Measurements from ENCODE around the gene AVEN. TPM values are rescaled to one million over a fixed set of nuclear protein-coding genes. Genes with fewer than 3 reads are reported as not detected.
A peak's percentile ranks its signal among the peaks of the same experiment; 100 is the strongest.

Gene AVEN
- total RNA-seq, 1 donor from 2014 or later = 27.3 TPM

GRCh38 chr15:34049112-34049511 is 10.1 kb upstream of the AVEN start:
- H3K36me3 Mint-ChIP-seq (ENCODE audit: low read depth) = peaks cover 35% of the 10 kb centered on the region
- no peaks in the 10 kb centered on the region for H3K27me3 Mint-ChIP-seq (ENCODE audit: low read depth)
- H3K9me3 Mint-ChIP-seq (ENCODE audit: low read depth) = peaks cover 40% of the 10 kb centered on the region
- no peak overlapping the region for H3K4me3 Mint-ChIP-seq (ENCODE audit: unreplicated experiment)
- H3K27ac Mint-ChIP-seq (ENCODE audit: unreplicated experiment) = peak overlapping the region; percentile 92
- peaks cover 39% of the 10 kb centered on the region for H3K4me1 Mint-ChIP-seq (ENCODE audit: low read depth)
- no peak for DNase-seq (ENCODE audit: low spot score)
- TF ChIP-seq, protein P1, sequence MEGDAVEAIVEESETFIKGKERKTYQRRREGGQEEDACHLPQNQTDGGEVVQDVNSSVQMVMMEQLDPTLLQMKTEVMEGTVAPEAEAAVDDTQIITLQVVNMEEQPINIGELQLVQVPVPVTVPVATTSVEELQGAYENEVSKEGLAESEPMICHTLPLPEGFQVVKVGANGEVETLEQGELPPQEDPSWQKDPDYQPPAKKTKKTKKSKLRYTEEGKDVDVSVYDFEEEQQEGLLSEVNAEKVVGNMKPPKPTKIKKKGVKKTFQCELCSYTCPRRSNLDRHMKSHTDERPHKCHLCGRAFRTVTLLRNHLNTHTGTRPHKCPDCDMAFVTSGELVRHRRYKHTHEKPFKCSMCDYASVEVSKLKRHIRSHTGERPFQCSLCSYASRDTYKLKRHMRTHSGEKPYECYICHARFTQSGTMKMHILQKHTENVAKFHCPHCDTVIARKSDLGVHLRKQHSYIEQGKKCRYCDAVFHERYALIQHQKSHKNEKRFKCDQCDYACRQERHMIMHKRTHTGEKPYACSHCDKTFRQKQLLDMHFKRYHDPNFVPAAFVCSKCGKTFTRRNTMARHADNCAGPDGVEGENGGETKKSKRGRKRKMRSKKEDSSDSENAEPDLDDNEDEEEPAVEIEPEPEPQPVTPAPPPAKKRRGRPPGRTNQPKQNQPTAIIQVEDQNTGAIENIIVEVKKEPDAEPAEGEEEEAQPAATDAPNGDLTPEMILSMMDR (IDR thresholded peaks at IDR 0.05) = no peak

DNA sequence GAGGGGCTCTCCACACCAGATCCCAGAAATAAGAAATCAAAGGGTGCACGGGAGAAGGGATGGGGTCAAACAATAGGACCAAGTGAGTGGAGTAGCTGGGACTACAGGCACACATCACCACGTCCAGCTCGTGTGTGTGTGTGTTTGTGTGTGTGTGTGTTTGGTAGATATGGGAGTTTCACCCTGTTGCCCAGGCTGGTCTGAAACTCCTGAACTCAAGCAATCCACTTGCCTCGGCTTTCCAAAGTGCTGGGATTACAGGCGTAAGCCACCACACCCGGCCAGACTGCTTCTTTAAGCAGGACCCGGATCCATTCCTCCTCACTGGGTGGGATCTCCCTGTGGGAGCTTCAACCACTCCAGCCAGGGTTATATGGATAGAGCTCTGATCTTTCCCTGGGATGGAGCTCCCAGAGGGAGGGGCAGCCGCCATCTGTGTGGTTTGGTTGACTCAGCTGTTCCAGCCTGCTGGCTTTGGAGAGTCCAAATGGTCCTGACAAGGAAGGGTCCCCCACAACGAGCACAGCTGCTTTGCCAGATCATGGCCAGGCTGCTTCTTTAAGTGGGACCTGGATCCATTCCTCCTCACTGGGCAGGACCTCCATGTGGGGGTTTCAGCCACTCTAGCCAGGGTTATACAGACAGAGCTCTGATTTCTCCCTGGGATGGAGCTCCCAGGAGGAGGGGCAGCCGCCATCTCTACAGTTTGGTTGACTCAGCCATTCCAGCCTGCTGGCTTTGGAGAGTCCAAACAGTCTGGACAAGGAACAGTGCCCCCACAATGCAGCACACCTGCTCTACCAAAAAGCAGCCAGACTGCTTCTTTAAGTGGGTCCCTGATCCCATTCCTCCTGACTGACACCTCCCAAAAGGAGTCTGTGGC is 9.1 kb upstream of the AVEN start:
- Mint-ChIP-seq H3K27ac (ENCODE audit: unreplicated experiment) (peak overlapping the region; percentile 92), H3K27me3 (ENCODE audit: low read depth) (no peaks in the 10 kb centered on the region)

DNA sequence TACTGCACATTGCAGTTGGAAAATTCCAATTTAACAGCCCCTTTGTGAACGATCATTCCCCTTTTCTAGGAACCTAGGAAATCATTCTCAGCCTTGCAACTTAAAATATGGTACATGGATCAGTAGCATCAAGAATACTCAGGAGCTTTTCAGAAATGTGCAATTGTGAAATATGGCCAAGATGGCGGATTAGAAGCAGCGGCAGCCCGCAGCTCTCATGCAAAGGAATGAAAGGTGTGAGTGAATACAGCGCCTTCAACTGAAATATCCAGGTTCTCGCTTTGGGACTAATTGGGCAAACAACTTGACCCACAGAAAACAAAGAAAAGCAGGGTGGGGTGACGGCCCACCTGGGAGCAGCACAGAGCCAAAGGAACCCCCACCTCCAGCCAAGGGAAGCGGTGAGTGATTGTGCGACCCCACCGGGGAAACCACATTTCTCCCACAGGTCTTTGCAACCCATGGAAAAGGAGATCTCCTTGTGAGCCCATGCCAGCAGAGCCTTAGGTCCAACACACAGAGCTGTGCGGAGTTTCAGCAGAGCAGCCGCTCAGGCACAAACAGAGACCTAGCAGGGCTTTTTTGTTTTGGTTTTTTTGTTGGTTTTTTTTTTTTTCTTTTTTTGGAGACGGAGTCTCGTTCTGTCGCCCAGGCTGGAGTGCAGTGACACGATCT is 7.6 kb upstream of the AVEN start:
- H3K27me3 Mint-ChIP-seq (ENCODE audit: low read depth) = no peaks in the 10 kb centered on the region
- DNase-seq (ENCODE audit: low spot score) = no peak
- peaks cover 21% of the 10 kb centered on the region for H3K9me3 Mint-ChIP-seq (ENCODE audit: low read depth)
- peaks cover 45% of the 10 kb centered on the region for H3K4me1 Mint-ChIP-seq (ENCODE audit: low read depth)
- H3K4me3 Mint-ChIP-seq (ENCODE audit: unreplicated experiment) = no peak overlapping the region
- peak overlapping the region; percentile 37 for H3K27ac Mint-ChIP-seq (ENCODE audit: unreplicated experiment)
- H3K36me3 Mint-ChIP-seq (ENCODE audit: low read depth) = peaks cover 19% of the 10 kb centered on the region
- TF ChIP-seq, protein P1 (IDR thresholded peaks at IDR 0.05) = no peak

More for the DNA sequence above, 9.1 kb upstream of the AVEN start:
- Mint-ChIP-seq H3K4me3 (ENCODE audit: unreplicated experiment) (no peak overlapping the region), H3K9me3 (ENCODE audit: low read depth) (peaks cover 32% of the 10 kb centered on the region), H3K4me1 (ENCODE audit: low read depth) (peaks cover 45% of the 10 kb centered on the region), H3K36me3 (ENCODE audit: low read depth) (peaks cover 29% of the 10 kb centered on the region)
- TF ChIP-seq, protein P1 (IDR thresholded peaks at IDR 0.05) = no peak
- DNase-seq (ENCODE audit: low spot score) = no peak

DNA sequence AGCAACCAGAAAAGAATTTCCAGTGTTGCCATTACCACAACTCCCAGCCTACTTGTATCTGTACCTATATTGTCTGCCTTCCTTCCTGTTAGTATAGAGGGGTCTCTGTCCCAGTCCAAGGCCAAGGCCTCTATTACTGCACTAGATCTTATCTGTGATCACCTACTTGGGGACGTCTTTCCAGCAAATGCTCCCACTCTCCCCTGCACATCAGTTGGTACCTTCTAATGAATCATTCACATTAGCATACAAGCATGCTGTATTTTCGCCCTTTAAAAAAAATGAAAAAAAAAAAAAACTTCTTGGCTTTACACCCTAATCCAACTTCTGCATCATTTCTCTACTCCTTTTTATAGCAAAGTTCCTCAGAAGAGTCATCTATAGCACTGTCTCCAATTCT is 4.8 kb upstream of the AVEN start:
- peaks cover 49% of the 10 kb centered on the region for H3K4me1 Mint-ChIP-seq (ENCODE audit: low read depth)
- no peak overlapping the region for H3K27ac Mint-ChIP-seq (ENCODE audit: unreplicated experiment)
- TF ChIP-seq, protein P1 (IDR thresholded peaks at IDR 0.05) = no peak
- H3K9me3 Mint-ChIP-seq (ENCODE audit: low read depth) = no peaks in the 10 kb centered on the region
- no peak overlapping the region for H3K4me3 Mint-ChIP-seq (ENCODE audit: unreplicated experiment)
- H3K36me3 Mint-ChIP-seq (ENCODE audit: low read depth) = no peaks in the 10 kb centered on the region
- no peaks in the 10 kb centered on the region for H3K27me3 Mint-ChIP-seq (ENCODE audit: low read depth)
- no peak for DNase-seq (ENCODE audit: low spot score)

DNA sequence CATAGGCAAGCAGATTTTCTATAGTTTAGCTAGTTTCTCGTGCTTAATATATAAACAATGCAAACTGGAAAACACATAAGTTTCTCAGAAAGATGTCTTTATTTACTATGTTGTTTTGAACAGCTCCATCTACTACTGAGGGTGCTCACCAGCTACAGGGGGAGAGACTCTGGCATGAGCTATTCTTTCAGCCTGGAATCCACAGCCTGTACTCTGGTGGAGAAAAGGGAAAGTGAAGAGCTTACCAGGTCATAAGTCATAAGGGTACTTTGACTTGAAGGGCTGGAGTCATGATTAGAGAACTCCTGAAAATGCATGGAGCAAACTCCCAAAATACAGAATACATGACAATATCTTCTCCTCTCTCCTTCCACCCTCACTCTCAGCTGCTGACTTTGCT is 4.4 kb upstream of the AVEN start:
- no peak overlapping the region for H3K4me3 Mint-ChIP-seq (ENCODE audit: unreplicated experiment)

More for the DNA sequence above, 4.4 kb upstream of the AVEN start:
- TF ChIP-seq, protein P1 (IDR thresholded peaks at IDR 0.05) = no peak
- Mint-ChIP-seq H3K9me3 (ENCODE audit: low read depth) (no peaks in the 10 kb centered on the region), H3K27me3 (ENCODE audit: low read depth) (no peaks in the 10 kb centered on the region), H3K36me3 (ENCODE audit: low read depth) (no peaks in the 10 kb centered on the region), H3K4me1 (ENCODE audit: low read depth) (peaks cover 44% of the 10 kb centered on the region), H3K27ac (ENCODE audit: unreplicated experiment) (peak overlapping the region; percentile 32)
- no peak for DNase-seq (ENCODE audit: low spot score)
